Measurements from ENCODE around the gene ANKRD40.

DNA sequence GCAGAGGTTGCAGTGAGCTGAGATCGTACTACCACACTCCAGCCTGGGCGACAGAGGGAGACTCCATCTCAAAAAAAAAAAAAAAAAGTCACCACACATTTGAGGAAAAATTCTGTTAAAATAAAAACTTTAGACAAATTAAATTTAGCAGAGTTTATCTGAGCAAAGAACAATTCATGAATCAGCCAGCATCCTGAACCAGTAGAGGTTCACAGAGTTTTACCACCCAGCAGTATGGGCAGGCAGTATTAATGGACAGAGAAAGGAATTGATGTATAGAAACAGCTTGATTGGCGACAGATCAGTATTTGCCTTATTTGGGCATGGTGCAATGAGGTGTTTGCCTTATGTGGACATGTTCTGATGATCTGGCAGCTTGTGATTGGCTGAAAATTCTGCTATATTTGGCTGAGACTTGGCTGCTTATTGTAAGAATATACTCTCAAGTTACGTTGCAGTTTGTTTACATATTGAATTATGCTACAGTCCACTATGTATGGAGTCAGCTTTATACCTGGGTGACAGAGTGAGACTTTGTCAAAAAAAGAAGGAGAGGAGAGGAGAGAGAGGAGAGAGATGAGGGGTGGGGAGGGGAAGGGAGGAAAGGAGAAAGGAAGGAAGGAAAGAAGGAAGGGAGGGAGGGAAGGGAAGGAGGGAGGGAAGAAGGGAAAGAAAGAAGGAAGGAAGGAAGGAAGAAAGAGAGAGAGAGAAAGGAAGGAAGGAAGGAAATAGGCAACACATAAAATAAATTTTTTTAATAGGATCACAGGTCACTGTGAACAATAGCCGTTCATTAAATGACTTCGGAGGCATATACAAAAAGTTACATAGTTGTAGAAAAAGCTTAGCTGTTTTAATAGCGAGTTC is 58.4 kb downstream of the ANKRD40 start:
- TF ChIP-seq BHLHE40 (IDR thresholded peaks at IDR 0.05; ENCODE audit: borderline replicate concordance) (no peak), L3MBTL2 (conservative IDR thresholded peaks at IDR 0.05) (no peak), FOXA1 (IDR thresholded peaks at IDR 0.05) (no peak), SP1 (IDR thresholded peaks at IDR 0.05) (no peak), ZNF384 (IDR thresholded peaks at IDR 0.05) (no peak), FOXM1 (IDR thresholded peaks at IDR 0.05; ENCODE audit: borderline replicate concordance) (no peak), SUZ12 (IDR thresholded peaks at IDR 0.05) (no peak), FOXK2 (IDR thresholded peaks at IDR 0.05) (no peak), NFRKB (IDR thresholded peaks at IDR 0.05) (no peak)
